Measurements from ENCODE around the gene UBE2V1. TPM values are rescaled to one million over a fixed set of nuclear protein-coding genes. Genes with fewer than 3 reads are reported as not detected.
"Not testable (repeated sequence)": the region's sequence is repeated elsewhere in the genome, so short reads cannot be mapped to it uniquely, and the experiment has no call there.

Gene UBE2V1
- total RNA-seq = 114 TPM

DNA sequence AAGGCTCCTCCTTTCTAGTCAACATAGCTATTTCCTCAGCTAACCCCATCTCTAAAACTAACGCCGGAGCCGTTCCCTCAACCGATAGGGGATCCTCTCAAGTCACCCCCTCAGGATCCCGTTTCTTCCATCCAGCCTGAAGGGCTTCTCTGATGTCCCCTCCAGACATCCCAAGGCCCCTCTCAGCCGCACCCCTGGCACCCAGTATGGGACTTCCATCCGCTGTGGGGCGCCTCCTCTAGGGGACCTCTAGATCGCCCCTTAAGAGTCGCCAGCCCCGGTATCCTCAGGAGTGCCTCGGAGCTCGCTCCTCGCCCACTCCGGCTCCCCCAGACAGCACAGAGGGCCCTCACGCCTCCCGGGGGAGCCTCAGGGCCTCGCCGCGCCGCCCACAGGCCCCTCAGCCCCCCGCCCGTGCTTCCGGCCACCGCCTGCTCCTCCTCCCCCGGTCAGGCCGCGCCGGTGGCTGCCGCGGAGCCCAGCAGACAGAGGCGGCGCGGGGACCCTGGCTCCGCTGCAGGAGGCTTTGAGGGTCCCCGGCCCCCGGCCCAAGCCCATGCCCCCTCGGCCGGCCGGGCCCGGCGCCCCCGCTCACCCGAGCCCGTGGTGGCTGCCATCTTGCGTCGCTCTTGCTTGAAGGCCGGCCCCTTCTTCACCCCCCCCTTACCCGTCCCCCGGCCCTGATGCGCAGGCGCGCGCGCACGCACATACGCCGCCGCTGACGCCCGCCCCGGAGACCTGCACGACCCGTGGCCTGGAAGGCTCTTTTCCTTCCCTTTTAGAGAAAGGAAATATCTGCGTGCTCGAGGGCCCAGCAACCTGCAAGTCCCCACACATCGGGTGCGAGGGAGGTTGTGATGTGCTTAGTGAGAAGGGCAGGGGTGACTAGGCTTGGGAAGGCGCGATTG is at the start of gene UBE2V1:
Gene UBE2V1, minus strand, starts transcription at position 639 of the 908 bp plus-strand sequence. Its CDS starts 22 bp downstream, at position 617.
- Histone ChIP-seq H3K4me3 (ENCODE audit: low read length) (peak within 1 kb of the TSS; percentile 80), H3K9me3 (ENCODE audit: low read depth, low read length) (no peaks in the 10 kb centered on the region), H3K4me1 (ENCODE audit: insufficient read depth, low read length) (peaks cover 74% of the 10 kb centered on the region), H3K27me3 (ENCODE audit: insufficient read depth, low read length) (no peaks in the 10 kb centered on the region)

DNA sequence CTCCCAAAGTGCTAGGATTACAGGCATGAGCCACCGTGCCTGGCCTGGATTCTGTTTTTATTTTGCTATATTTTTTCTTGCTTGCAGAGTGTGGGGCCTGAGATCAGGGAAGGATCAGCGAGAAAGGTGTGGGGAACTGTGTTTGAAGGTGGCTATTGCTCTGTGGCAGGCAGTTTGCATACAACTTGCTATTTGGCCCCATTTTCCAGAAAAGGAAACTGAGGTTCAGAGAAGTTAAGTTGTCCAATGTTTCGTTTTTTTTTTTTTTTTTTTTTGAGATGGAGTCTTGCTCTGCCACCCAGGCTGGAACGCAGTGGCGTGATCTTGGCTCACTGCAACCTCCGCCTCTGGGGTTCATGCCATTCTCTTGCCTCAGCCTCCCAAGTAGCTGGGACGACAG is 48.5 kb upstream of the UBE2V1 start:
- H3K4me3 ChIP-seq (ENCODE audit: low read length); H3K27me3 ChIP-seq (ENCODE audit: insufficient read depth, low read length); H3K9me3 ChIP-seq (ENCODE audit: low read depth, low read length): not testable (repeated sequence)
- peaks cover 12% of the 10 kb centered on the region for H3K4me1 ChIP-seq (ENCODE audit: insufficient read depth, low read length)

DNA sequence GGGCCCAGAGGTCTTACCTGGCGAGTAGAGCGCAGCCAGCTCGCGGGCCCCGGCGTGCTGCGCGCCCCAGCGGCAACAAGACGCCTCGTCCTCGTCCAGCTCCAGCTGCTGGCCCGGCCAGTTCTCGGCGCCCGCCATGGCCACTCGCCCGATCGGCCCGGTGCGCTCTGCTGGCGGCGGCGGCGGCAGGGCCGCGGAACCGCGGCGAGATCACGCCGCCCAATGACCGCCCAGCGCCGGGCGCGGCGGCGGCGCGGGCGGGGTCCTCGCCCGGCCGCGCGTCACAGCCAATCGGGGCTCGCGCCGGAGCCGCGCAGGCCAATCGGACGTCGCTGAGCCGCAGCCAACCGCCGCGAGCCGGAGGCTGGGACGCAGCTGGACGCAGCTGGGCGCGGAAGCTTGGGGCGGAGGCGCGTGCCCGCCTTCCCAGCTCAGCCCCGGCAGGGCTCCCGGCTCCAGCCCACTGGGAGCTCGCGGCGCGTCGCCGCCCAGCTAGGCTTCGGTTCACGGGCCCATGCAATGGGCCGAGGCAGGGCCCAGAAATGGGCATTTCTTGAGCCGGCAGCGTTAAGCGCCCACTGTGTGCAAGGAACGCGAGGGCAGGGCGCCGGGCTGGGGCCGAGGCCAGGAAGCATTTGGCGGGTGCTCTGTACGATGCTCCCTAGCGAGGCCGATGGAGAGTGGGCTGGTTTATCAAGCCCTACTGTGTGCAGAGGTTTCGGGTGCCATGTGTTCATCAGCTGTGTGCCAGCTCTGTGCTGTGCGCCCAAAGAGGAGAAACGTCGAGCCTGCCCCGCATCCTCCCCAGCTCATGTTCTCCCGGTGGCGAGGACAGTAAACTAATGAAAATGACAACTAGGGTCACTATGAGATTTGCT is 40.8 kb upstream of the UBE2V1 start, which contains the start of gene PEDS1:
Gene PEDS1, minus strand, starts transcription at position 224 of the 878 bp plus-strand sequence. Its CDS starts 86 bp downstream, at position 138.
- Histone ChIP-seq H3K4me3 (ENCODE audit: low read length) (peak within 1 kb of the TSS; percentile 84), H3K27me3 (ENCODE audit: insufficient read depth, low read length) (no peaks in the 10 kb centered on the region), H3K4me1 (ENCODE audit: insufficient read depth, low read length) (peaks cover 31% of the 10 kb centered on the region), H3K9me3 (ENCODE audit: low read depth, low read length) (no peaks in the 10 kb centered on the region)

DNA sequence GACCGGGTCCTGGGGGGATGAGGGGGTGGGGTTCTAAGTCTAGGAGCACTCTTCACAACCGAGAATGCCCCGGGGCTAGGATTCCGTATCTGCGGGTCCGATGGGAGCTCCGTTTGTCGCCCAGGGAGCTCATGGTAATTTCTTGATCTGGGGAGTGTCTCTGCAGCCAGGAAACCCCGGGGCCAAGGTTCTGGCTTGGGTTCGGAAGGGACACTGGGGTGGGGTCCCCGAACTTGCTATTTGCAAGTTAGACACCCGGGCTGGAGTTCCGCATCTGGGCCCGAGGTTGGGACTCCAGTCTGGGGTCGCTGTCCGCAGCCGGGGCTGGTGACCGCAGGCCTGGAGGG is 40.2 kb upstream of the UBE2V1 start:
- H3K9me3 ChIP-seq (ENCODE audit: low read depth, low read length) = no peaks in the 10 kb centered on the region
- no peaks in the 10 kb centered on the region for H3K27me3 ChIP-seq (ENCODE audit: insufficient read depth, low read length)
- H3K4me1 ChIP-seq (ENCODE audit: insufficient read depth, low read length) = peaks cover 36% of the 10 kb centered on the region
- peak overlapping the region; percentile 84 for H3K4me3 ChIP-seq (ENCODE audit: low read length)

DNA sequence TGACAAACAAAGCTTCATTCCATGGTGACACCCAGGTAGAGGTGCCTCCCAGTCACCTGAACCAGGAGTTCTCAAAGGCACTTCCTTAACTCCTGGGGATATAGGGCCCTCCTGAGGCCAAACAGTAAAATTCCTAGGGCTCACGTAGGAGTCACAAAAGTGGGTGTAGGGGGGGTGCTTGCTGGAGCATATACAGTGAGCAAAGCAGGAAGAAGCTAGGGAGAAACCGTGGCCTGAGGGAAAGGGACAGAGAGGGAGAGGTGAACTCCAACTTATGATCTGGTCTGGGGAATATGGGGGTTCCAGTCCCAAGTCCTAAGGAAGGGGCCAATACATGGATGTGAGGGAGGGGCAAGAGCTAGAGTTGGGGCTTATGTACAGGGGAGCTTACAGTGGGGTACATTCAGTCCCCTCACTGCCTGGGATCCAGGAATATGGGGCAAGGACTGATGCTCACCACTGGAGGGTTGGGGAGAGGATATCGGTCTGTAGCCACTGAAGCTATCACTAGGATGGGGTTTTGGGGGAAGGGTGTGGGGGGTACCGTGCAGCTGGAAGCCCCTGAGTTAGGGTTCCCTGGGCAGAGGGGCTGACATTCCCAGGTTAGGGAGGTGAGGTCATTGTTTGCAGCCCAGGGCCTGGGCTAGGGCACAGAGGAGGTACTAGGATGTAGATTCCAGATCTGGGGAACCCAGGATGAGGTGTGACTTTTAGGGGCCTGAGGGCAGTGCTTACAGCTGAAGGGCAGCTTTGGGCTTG is 39.6 kb upstream of the UBE2V1 start:
- Histone ChIP-seq H3K4me1 (ENCODE audit: insufficient read depth, low read length) (peaks cover 41% of the 10 kb centered on the region), H3K27me3 (ENCODE audit: insufficient read depth, low read length) (no peaks in the 10 kb centered on the region), H3K4me3 (ENCODE audit: low read length) (peak overlapping the region; percentile 84), H3K9me3 (ENCODE audit: low read depth, low read length) (no peaks in the 10 kb centered on the region)

DNA sequence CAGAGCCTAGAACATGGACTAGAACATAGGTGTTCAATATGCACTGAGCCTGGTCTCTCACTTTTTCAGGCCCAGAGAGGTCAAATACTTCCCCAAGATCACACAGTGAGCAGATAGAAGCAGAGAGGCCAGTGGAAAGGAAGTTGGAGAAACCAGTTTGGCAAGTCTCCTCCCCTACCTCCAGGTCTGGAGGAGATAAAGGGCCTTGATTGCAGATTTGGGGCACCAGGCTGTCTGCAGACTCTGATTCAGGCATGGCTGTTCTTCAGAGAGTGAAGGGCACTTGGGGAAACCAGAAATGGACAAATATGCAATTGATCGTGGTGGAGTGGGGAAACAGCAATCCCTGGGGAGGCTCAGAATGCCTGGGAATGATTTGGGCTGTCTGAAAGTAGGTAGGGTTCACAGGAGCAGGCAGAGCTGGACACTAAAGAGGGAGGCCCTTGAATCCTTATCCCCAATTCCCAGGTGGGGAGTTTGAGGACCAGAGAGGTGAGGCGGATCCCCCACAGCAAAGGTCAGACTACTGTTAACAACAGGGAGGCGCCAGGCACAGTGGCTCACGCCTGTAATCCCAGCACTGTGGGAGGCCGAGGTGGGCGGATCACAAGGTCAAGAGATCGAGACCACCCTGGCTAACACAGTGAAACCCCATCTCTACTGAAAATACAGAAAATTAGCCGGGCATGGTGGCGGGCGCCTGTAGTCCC is 38.2 kb upstream of the UBE2V1 start:
- Histone ChIP-seq H3K4me3 (ENCODE audit: low read length) (no peak overlapping the region), H3K4me1 (ENCODE audit: insufficient read depth, low read length) (peaks cover 55% of the 10 kb centered on the region), H3K27me3 (ENCODE audit: insufficient read depth, low read length) (no peaks in the 10 kb centered on the region)

DNA sequence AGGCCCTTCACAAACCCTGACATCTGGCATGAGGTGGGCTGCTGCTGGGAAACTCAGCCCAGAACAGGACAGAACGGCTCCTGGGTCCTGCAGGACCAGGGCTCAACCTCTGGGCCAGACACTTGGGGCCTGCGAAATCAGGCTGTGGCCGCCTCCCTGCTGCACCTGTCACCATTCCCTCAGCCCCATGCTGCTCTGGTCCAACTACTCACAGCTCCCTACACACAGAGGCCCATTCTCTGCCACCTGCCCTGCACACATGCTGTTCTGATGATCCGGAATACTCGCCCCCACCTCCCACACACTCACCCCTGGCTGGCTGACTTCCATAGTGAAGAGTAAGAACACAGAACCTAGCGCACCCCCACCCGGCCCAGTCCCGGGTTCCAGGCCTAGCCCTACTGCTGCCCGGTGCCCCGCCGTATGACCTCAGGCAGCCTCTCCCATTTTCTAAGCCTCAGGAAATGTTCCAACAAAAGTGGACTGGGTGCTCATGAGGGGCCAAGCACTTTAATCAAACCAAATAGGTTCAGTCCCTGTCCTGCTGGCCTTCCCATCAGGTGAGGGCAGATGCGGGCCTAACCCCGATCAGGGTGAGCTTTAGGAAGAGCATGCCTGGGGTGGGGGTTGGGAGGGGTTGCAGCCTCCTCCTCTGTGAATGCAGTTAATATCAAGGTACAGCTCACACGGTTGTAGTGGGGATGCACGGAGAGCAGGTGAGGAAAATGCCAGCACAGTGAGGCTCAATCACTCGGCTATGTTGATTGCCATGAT is 36.7 kb upstream of the UBE2V1 start:
- Histone ChIP-seq H3K9me3 (ENCODE audit: low read depth, low read length) (no peaks in the 10 kb centered on the region), H3K4me1 (ENCODE audit: insufficient read depth, low read length) (peaks cover 70% of the 10 kb centered on the region), H3K27me3 (ENCODE audit: insufficient read depth, low read length) (no peaks in the 10 kb centered on the region), H3K4me3 (ENCODE audit: low read length) (no peak overlapping the region)

More for the DNA sequence above, 38.2 kb upstream of the UBE2V1 start:
- no peaks in the 10 kb centered on the region for H3K9me3 ChIP-seq (ENCODE audit: low read depth, low read length)

DNA sequence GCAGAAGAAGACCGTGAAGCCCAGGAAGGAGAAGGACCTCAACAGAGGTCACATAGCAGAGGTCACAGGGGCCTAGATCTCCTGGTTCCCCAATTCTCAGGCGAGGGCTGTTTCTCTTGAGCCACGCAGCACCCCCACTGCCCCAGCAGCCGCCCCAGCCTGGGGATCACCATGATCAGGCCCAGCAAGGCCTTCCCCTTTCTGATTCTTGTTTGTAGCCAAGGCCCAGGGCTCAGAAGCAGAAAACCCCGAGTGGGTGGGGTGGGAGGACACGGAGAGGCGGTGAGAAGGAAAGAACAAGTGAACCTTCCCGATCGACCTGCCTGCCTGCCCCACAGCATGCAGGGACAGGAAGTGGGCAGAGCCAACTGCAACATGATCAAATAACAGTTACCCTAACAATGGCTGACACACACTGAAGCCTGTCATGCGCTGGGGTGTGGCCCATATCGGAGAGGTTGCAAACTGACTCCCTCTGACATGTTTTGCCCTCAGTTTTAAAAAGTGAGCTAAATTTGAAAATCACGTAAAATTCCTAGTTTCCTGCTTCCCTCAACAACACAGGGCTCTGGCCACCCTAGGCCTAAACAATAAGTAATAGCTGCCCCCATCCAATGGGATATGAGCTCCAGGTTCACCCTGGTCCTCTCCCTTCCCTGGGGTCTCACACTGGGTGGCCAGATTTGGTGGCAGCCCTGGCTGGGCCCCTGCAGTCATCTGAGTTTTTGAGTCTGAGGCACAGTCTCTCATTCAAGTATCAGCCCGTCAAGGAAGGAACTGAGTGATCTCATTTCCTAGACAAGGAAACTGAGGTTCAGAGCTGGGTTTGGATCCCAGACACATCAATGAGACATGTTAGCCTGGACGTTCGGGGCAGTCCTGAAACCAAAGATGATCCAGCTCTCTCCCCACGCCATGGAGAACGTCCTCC is 34.0 kb upstream of the UBE2V1 start:
- Histone ChIP-seq H3K4me3 (ENCODE audit: low read length) (no peak overlapping the region), H3K4me1 (ENCODE audit: insufficient read depth, low read length) (peaks cover 59% of the 10 kb centered on the region), H3K9me3 (ENCODE audit: low read depth, low read length) (no peaks in the 10 kb centered on the region), H3K27me3 (ENCODE audit: insufficient read depth, low read length) (no peaks in the 10 kb centered on the region)

DNA sequence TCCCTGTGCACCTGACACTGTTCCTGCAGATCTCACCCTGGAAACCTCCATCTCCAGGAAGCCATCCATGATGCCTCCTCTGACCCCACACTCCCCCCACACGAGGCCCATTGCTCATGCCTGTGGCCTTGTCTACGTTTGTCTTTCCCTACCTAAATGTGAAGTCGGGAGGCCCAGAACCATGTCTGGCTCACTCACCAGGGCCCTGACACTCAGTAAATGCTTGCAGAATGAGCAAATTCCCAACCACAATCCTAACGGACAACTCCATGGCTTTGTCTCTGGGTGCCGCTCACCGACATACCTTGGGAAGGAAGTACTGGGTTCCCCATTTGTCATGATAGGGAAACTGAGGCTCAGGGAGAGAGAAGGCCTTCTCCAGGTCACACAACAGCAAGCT is 33.3 kb upstream of the UBE2V1 start:
- Histone ChIP-seq H3K4me3 (ENCODE audit: low read length) (no peak overlapping the region), H3K27me3 (ENCODE audit: insufficient read depth, low read length) (no peaks in the 10 kb centered on the region), H3K9me3 (ENCODE audit: low read depth, low read length) (no peaks in the 10 kb centered on the region), H3K4me1 (ENCODE audit: insufficient read depth, low read length) (peaks cover 53% of the 10 kb centered on the region)

DNA sequence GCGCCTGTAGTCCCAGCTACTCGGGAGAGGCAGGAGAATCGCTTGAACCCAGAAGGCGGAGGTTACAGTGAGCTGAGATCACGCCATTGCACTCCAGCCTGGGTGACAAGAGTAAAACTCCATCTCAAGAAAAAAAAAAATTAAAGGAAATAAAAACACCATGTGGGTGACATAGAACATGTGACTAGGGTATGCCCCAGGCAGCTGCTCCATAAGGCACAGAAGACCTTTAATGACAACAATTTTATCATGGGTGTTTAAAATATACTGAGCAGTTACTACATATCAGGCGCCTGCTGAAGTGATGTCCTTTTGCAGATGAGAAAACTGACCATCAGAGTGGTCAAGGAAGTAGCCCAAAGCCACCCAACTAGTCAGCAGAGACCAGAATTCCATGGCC is 32.6 kb upstream of the UBE2V1 start:
- Histone ChIP-seq H3K9me3 (ENCODE audit: low read depth, low read length) (no peaks in the 10 kb centered on the region), H3K4me3 (ENCODE audit: low read length) (no peak overlapping the region), H3K4me1 (ENCODE audit: insufficient read depth, low read length) (peaks cover 48% of the 10 kb centered on the region), H3K27me3 (ENCODE audit: insufficient read depth, low read length) (no peaks in the 10 kb centered on the region)

DNA sequence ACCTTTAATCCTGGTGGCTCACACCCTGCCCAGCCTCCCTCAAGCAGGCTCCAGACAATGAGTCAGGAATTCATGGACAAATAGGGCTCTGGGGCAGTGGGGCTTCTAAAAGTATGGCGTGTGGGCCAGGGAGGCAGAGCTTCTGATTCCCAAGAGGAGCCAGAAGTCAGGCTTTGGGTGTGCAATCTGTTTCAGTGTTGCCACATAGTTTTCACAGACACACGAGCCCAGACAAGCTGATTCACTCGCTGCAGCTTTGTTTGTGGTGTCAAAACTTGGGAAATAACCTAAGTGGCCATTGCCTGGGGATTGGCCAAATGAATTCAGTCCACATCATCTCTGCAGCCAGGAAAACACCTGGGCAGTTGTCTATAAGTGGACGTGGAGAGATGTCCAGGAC is 31.4 kb upstream of the UBE2V1 start:
- no peaks in the 10 kb centered on the region for H3K27me3 ChIP-seq (ENCODE audit: insufficient read depth, low read length)
- peaks cover 48% of the 10 kb centered on the region for H3K4me1 ChIP-seq (ENCODE audit: insufficient read depth, low read length)
- no peaks in the 10 kb centered on the region for H3K9me3 ChIP-seq (ENCODE audit: low read depth, low read length)
- no peak overlapping the region for H3K4me3 ChIP-seq (ENCODE audit: low read length)

DNA sequence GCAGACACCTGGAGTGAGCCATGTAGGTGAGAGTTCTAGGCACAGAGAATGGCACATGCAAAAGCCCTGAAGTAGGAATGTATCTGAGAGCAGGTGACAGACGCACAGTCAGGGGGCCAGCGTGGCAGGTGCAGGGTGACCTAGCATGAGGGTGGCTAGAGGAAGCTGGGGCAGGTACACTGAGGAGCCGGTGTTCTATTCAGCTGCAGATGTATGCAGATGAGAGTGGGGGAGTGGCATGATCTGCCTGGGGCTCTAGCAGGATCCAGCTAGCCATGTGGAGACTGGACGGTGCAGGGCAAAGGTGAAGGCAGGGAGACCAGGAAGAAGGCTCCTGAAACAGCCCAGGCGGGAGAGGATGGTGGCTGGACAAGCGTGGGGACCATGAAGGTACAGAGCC is 29.9 kb upstream of the UBE2V1 start:
- H3K4me3 ChIP-seq (ENCODE audit: low read length) = no peak overlapping the region
- H3K4me1 ChIP-seq (ENCODE audit: insufficient read depth, low read length) = peaks cover 40% of the 10 kb centered on the region
- H3K9me3 ChIP-seq (ENCODE audit: low read depth, low read length) = no peaks in the 10 kb centered on the region
- no peaks in the 10 kb centered on the region for H3K27me3 ChIP-seq (ENCODE audit: insufficient read depth, low read length)

Data from mononuclear cell (primary cell).